GM21723 (cell line): Measurements from ENCODE around the gene GABRP.
"Not testable (repeated sequence)": the region's sequence is repeated elsewhere in the genome, so short reads cannot be mapped to it uniquely, and the experiment has no call there.

Experiments
- ATAC-seq: cut with Tn5 transposase; IDR thresholded peaks from one replicate; pipeline ENCODE4 v1.9.1; 2021; ENCODE audit warnings: mild to moderate bottlenecking, moderate library complexity; ENCODE audit not compliant: unreplicated experiment

Gene GABRP

GRCh38 chr5:170791325-170791954 is 7.9 kb downstream of the GABRP start:
- no peak for ATAC-seq

- ATAC-seq: no peak
Measured at GRCh38 chr5:170792878-170793277, 9.4 kb downstream of the GABRP start.

- ATAC-seq: no peak
Measured at GRCh38 chr5:170795154-170795553, 11.6 kb downstream of the GABRP start.

- no peak for ATAC-seq
Measured at GRCh38 chr5:170805666-170806065, 22.1 kb downstream of the GABRP start.

- ATAC-seq: no peak
Measured at GRCh38 chr5:170809551-170809950, 26.0 kb downstream of the GABRP start.

- no peak for ATAC-seq
Measured at GRCh38 chr5:170811719-170812118, 28.2 kb downstream of the GABRP start.

GRCh38 chr5:170813231-170813630 is 29.7 kb downstream of the GABRP start:
- no peak for ATAC-seq

- ATAC-seq: no peak
Measured at GRCh38 chr5:170817195-170817594, 33.7 kb downstream of the GABRP start.

GRCh38 chr5:170818232-170818631 is 34.7 kb downstream of the GABRP start:
- ATAC-seq: no peak

GRCh38 chr5:170819824-170820223 is 36.3 kb downstream of the GABRP start:
- no peak for ATAC-seq

GRCh38 chr5:170821257-170821800 is 37.8 kb downstream of the GABRP start:
- no peak for ATAC-seq

GRCh38 chr5:170826117-170826516 is 42.6 kb downstream of the GABRP start:
- ATAC-seq: no peak

GRCh38 chr5:170832241-170832640 is 48.7 kb downstream of the GABRP start:
- no peak for ATAC-seq

GRCh38 chr5:170833981-170834380 is 50.5 kb downstream of the GABRP start:
- ATAC-seq: not testable (repeated sequence)

- ATAC-seq: no peak
Measured at GRCh38 chr5:170836226-170836625, 52.7 kb downstream of the GABRP start.

- no peak for ATAC-seq
Measured at GRCh38 chr5:170843870-170844269, 60.3 kb downstream of the GABRP start.

- no peak for ATAC-seq
Measured at GRCh38 chr5:170844651-170845050, 61.1 kb downstream of the GABRP start.

- ATAC-seq: no peak
Measured at GRCh38 chr5:170846416-170846815, 62.9 kb downstream of the GABRP start.

GRCh38 chr5:170846846-170847245 is 63.3 kb downstream of the GABRP start:
- no peak for ATAC-seq

GRCh38 chr5:170848033-170848432 is 64.5 kb downstream of the GABRP start:
- ATAC-seq: no peak

- ATAC-seq: no peak
Measured at GRCh38 chr5:170849374-170849773, 65.8 kb downstream of the GABRP start.

- ATAC-seq: no peak
Measured at GRCh38 chr5:170854566-170854965, 71.0 kb downstream of the GABRP start.

GRCh38 chr5:170857066-170857465 is 73.5 kb downstream of the GABRP start:
- ATAC-seq: no peak
